ENCODE measurements around the gene SLIT3.

DNA sequence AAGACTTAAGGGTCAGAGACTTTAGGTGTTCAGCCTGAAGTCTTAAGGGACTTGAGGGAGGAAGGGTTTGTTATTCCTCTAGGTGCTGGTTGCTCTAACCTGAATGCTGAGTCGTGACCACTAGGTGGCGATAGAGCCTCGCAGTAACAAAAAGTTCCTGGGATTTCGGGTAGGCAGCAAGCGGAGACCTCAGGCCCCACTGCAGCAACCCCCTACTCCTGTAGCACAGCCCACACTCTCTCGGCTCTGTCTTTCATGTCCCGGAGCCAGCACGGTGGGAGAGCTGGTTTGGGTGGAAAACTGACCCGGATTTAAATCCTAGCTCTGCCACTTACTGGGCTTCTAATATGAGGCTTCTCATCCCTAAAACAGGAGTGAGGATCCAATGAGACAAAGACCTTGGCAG, 621.4 kb downstream of the SLIT3 start:
- TF ChIP-seq, protein P1, sequence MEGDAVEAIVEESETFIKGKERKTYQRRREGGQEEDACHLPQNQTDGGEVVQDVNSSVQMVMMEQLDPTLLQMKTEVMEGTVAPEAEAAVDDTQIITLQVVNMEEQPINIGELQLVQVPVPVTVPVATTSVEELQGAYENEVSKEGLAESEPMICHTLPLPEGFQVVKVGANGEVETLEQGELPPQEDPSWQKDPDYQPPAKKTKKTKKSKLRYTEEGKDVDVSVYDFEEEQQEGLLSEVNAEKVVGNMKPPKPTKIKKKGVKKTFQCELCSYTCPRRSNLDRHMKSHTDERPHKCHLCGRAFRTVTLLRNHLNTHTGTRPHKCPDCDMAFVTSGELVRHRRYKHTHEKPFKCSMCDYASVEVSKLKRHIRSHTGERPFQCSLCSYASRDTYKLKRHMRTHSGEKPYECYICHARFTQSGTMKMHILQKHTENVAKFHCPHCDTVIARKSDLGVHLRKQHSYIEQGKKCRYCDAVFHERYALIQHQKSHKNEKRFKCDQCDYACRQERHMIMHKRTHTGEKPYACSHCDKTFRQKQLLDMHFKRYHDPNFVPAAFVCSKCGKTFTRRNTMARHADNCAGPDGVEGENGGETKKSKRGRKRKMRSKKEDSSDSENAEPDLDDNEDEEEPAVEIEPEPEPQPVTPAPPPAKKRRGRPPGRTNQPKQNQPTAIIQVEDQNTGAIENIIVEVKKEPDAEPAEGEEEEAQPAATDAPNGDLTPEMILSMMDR (IDR thresholded peaks at IDR 0.05; ENCODE audit: poor library complexity): peak; percentile 95
- TF ChIP-seq EZH2 (IDR thresholded peaks at IDR 0.05; ENCODE audit: borderline replicate concordance): no peak
